Measurements from ENCODE around the gene EXOC6B. TPM values are rescaled to one million over a fixed set of nuclear protein-coding genes. Genes with fewer than 3 reads are reported as not detected.

The EXOC6B gene
- total and polyA plus RNA-seq, 2 donors from 2014 or later = 5.9 to 31.3 TPM

DNA sequence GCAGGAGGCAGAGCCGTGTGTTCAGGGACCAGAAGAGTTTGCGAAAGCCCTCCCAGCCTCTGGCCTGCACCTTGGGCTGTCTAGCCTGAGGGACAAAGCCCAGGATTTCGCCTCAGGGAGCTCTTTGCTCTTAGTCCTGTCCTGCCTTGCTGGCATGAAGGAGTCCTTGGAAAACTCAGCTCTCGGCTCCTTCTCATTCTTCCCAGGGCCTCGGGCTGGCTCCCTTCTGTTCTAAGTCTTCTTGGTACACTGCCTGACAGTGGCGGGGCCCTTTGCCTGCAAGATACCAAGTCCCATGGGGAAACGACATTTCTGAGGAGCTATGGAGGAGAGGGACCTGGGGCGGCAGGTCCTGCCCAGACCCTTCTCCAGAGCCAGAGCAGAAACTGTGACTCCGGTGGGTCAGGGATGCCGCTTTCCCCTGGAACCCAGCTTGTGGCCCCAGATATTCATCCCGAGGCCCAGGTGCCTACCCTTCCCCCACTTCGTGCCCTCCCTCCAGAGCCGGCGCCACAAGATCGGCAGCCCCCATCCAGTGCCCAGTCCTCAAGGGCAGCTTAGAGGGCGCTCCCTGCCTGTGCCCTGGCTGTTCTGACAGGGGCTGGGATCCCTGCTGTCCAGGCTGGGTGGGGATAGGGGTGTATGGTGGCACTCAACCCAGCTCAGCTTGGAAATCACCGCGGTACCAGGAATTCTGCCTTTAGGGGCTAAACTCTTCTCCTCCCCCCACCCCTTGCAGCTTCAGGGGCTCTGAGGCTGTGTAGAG lies 672.6 kb downstream of the EXOC6B start:
- Histone ChIP-seq H3K9me3 (ENCODE audit: control insufficient read depth in 2 of 3, insufficient read depth in 1 of 3, low read length in 3 of 3) (no peaks in the 10 kb centered on the region), H3K4me3 (ENCODE audit: low read length in 3 of 3) (no peak overlapping the region), H3K9ac (ENCODE audit: low read length in 3 of 3) (no peak overlapping the region), H3K4me1 (ENCODE audit: control insufficient read depth in 2 of 3, insufficient read depth in 2 of 3, low read depth in 1 of 3, low read length in 3 of 3) (peaks cover 0 to 12% (median 3%) of the 10 kb centered on the region in 3 donors), H3K36me3 (ENCODE audit: control insufficient read depth in 2 of 3, insufficient read depth in 3 of 3, low read length in 3 of 3) (no peaks in the 10 kb centered on the region), H3K27ac (ENCODE audit: low read depth in 2 of 2, low read length in 2 of 2) (no peak overlapping the region), H3K27me3 (ENCODE audit: control insufficient read depth, insufficient read depth, low read length) (peaks cover 15% of the 10 kb centered on the region)
- FAIRE-seq = no peak
- DNase-seq = peak in 2 of 5 donors; percentile 8 to 52
- TF ChIP-seq, protein P1, sequence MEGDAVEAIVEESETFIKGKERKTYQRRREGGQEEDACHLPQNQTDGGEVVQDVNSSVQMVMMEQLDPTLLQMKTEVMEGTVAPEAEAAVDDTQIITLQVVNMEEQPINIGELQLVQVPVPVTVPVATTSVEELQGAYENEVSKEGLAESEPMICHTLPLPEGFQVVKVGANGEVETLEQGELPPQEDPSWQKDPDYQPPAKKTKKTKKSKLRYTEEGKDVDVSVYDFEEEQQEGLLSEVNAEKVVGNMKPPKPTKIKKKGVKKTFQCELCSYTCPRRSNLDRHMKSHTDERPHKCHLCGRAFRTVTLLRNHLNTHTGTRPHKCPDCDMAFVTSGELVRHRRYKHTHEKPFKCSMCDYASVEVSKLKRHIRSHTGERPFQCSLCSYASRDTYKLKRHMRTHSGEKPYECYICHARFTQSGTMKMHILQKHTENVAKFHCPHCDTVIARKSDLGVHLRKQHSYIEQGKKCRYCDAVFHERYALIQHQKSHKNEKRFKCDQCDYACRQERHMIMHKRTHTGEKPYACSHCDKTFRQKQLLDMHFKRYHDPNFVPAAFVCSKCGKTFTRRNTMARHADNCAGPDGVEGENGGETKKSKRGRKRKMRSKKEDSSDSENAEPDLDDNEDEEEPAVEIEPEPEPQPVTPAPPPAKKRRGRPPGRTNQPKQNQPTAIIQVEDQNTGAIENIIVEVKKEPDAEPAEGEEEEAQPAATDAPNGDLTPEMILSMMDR (IDR thresholded peaks at IDR 0.05; ENCODE audit: borderline replicate concordance, extremely low read depth, insufficient read depth) = no peak
- intact Hi-C loops (cut with DNase I) = loop anchor here (5.0 kb wide), 1 partner anchor 606 kb away; no protein-coding TSS in a partner anchor

- peak in 2 of 5 donors; percentile 7 to 26 for DNase-seq
- Histone ChIP-seq H3K4me1 (ENCODE audit: control insufficient read depth in 2 of 3, insufficient read depth in 2 of 3, low read depth in 1 of 3, low read length in 3 of 3) (peaks cover 0 to 20% (median 3%) of the 10 kb centered on the region in 3 donors), H3K36me3 (ENCODE audit: control insufficient read depth in 2 of 3, insufficient read depth in 3 of 3, low read length in 3 of 3) (no peaks in the 10 kb centered on the region), H3K9me3 (ENCODE audit: control insufficient read depth in 2 of 3, insufficient read depth in 1 of 3, low read length in 3 of 3) (no peaks in the 10 kb centered on the region), H3K9ac (ENCODE audit: low read length in 3 of 3) (no peak overlapping the region), H3K4me3 (ENCODE audit: low read length in 3 of 3) (no peak overlapping the region), H3K27ac (ENCODE audit: low read depth in 2 of 2, low read length in 2 of 2) (no peak overlapping the region), H3K27me3 (ENCODE audit: control insufficient read depth, insufficient read depth, low read length) (peaks cover 30% of the 10 kb centered on the region)
- TF ChIP-seq, protein P1 (IDR thresholded peaks at IDR 0.05; ENCODE audit: borderline replicate concordance, extremely low read depth, insufficient read depth) = no peak
- FAIRE-seq = no peak
- intact Hi-C loops (cut with DNase I) = loop anchor here (5.0 kb wide), 1 partner anchor 604 kb away; no protein-coding TSS in a partner anchor
These were observed 674.9 kb downstream of the EXOC6B start for GRCh38 chr2:72150861-72151356.

- Histone ChIP-seq H3K36me3 (ENCODE audit: control insufficient read depth in 2 of 3, insufficient read depth in 3 of 3, low read length in 3 of 3) (no peaks in the 10 kb centered on the region), H3K4me3 (ENCODE audit: low read length in 3 of 3) (peak overlapping the region; percentile 35 to 56 (median 49)), H3K27me3 (ENCODE audit: control insufficient read depth, insufficient read depth, low read length) (peaks cover 34% of the 10 kb centered on the region), H3K4me1 (ENCODE audit: control insufficient read depth in 2 of 3, insufficient read depth in 2 of 3, low read depth in 1 of 3, low read length in 3 of 3) (peaks cover 0 to 20% (median 3%) of the 10 kb centered on the region in 3 donors), H3K9ac (ENCODE audit: low read length in 3 of 3) (peak overlapping the region in 2 of 3 donors; percentile 38 to 43), H3K9me3 (ENCODE audit: control insufficient read depth in 2 of 3, insufficient read depth in 1 of 3, low read length in 3 of 3) (no peaks in the 10 kb centered on the region), H3K27ac (ENCODE audit: low read depth in 2 of 2, low read length in 2 of 2) (no peak overlapping the region)
- intact Hi-C loops (cut with DNase I) = loop anchor here (5.0 kb wide), 1 partner anchor 603 kb away; no protein-coding TSS in a partner anchor
- peak; percentile 78 to 92 (median 88) for DNase-seq
- TF ChIP-seq, protein P1 (IDR thresholded peaks at IDR 0.05; ENCODE audit: borderline replicate concordance, extremely low read depth, insufficient read depth) = peak; percentile 84
- no peak for FAIRE-seq
These were observed 675.5 kb downstream of the EXOC6B start for GRCh38 chr2:72150157-72150860.
